Brain microvascular endothelial cell (primary cell): ENCODE results near the gene KRT7.

Experiments used
- DNase-seq: peaks from one replicate; pipeline ENCODE4 v3.0.0-alpha.2; 2020
- H3K27ac ChIP-seq: fragments of 250-450 bp; sonication (Bioruptor Pico); 2 replicates; pipeline ENCODE4 v1.5.1; 2020; ENCODE audit warnings: mild to moderate bottlenecking, moderate library complexity
- H3K27me3 ChIP-seq: fragments of 250-450 bp; sonication (Bioruptor Pico); replicated peaks from 2 replicates; pipeline ENCODE4 v1.5.1; 2020; ENCODE audit warnings: mild to moderate bottlenecking
- H3K36me3 ChIP-seq: fragments of 250-450 bp; sonication (Bioruptor Pico); replicated peaks from 2 replicates; pipeline ENCODE4 v1.5.1; 2020; ENCODE audit warnings: mild to moderate bottlenecking
- H3K4me3 ChIP-seq: 2 replicates; pipeline ENCODE4 v1.5.1; 2011; ENCODE audit warnings: low read depth, mild to moderate bottlenecking, control low read depth, low read length, moderate library complexity
- in situ Hi-C: cut with HindIII; loops from 2 replicates; pipeline ENCODE4 v1.10.0; 2017; ENCODE audit warnings: low sequenced_read_pairs, low pct_ligation_motif_present
- TF ChIP-seq, protein P1 (sequence below): IDR thresholded peaks from 2 replicates; pipeline ENCODE4 v1.5.1; 2011; ENCODE audit warnings: low read depth, mild to moderate bottlenecking, moderate library complexity, low read length, control low read depth, inconsistent platforms; ENCODE audit errors: missing control alignments

The KRT7 gene

DNA sequence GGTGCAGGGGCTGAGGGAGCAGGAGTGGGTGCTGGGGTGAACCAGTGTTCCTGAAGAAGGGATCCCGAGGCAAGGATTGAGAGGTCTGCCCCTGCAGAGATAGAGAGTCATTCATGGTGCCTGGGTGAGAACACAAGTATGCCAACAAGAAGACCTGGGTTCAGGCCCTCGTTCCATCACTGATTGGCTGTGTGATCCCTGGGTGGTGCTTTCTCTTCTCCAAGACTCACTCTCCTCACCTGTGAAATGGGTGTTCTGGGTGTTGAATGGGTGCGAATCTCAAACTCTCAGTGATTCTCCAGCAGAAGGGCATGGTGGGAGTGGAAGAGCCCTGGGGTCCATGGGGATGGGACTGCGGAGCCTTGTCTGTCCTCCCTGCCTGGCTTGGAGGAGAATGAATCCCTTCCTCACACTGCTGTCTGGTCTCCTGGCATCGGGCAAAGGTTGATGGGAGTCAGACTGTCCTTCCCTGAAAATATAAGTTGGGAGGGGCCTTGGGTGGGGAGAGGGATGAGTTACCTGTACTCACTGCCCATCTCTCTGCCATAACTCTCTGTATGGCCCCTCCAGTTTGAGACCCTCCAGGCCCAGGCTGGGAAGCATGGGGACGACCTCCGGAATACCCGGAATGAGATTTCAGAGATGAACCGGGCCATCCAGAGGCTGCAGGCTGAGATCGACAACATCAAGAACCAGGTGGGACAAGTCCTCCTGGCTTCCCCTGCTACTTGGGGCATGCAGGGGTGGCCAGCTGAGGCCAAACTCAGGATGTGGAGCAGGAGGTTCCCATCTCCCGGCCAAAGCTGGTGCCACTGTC lies 9.6 kb downstream of the KRT7 start:
- no peak overlapping the region for H3K27ac ChIP-seq
- H3K4me3 ChIP-seq = no peak overlapping the region
- TF ChIP-seq, protein P1, sequence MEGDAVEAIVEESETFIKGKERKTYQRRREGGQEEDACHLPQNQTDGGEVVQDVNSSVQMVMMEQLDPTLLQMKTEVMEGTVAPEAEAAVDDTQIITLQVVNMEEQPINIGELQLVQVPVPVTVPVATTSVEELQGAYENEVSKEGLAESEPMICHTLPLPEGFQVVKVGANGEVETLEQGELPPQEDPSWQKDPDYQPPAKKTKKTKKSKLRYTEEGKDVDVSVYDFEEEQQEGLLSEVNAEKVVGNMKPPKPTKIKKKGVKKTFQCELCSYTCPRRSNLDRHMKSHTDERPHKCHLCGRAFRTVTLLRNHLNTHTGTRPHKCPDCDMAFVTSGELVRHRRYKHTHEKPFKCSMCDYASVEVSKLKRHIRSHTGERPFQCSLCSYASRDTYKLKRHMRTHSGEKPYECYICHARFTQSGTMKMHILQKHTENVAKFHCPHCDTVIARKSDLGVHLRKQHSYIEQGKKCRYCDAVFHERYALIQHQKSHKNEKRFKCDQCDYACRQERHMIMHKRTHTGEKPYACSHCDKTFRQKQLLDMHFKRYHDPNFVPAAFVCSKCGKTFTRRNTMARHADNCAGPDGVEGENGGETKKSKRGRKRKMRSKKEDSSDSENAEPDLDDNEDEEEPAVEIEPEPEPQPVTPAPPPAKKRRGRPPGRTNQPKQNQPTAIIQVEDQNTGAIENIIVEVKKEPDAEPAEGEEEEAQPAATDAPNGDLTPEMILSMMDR = no peak
- H3K27me3 ChIP-seq = no peaks in the 10 kb centered on the region
- H3K36me3 ChIP-seq = no peaks in the 10 kb centered on the region
- in situ Hi-C loops = no loop called here
- DNase-seq = no peak

DNA sequence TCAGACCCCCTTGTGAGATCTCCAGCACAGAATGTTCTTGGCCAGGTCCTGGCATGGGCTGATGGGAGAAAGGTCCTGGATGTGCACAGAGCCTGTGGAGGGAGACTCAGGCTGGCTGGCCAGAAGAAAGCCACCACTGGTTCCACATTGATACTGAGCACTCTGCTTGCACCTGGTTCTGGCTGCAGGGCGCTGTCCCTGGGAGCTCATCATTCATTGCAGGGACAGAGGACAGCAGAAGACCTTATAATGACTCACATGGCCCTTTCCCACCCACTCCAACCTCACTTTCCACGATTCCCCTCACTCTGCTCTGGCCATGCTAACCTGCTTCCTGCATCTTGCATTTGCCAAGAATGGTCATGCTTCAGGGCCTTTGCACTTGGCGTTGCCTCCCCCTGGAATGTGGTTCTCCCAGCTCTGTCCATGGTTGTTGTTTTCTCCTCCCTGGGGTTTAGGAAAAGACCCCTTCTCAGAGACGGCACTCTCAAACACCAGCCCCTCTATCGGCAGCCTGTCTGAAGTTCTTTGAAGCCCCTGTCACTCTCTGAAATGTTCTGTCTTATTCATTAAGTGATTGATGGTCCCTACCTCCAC lies 10.3 kb downstream of the KRT7 start:
- Histone ChIP-seq H3K4me3 (no peak overlapping the region), H3K27me3 (no peaks in the 10 kb centered on the region), H3K36me3 (no peaks in the 10 kb centered on the region), H3K27ac (no peak overlapping the region)
- in situ Hi-C loops = no loop called here
- DNase-seq = no peak
- TF ChIP-seq, protein P1 = no peak

DNA sequence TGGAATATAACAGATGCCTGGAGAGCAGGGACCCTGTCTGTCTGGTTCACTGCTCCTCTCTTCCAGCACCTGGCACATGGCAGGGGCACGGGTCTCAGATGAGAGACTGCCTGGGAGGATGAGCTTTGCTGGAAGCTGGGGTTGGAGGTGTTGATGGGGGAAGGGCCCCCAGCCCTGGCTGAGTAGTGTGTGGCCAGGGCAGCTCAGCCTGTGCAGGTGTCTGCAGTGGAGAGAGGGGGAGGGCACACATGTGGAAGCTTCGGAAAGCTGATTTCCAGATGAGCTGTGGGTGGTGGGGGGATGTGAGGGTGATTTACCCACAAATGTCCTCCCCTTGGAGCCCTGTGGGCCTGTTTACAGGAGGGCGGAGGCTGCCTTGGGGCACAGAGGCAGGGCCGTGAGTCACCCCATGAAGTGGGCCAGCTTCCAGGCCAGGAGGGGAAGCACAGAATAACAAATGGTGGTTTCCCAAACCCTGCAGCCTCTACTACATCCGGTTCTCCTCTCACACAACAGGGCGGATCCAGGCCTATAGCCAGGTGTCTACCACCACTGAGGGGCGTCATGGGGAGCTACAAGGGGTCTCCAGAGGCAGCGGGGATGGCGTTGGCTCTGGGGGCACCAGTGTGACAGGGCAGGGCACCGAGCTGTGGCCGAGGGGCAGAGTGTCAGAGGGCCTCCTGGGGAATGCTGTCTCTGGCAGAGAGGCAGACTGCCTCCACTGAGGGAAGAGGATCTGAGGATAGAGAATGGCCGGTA lies 11.0 kb downstream of the KRT7 start:
- H3K27ac ChIP-seq = peak overlapping the region; percentile 55
- no peaks in the 10 kb centered on the region for H3K36me3 ChIP-seq
- TF ChIP-seq, protein P1 = no peak
- H3K4me3 ChIP-seq = no peak overlapping the region
- no peaks in the 10 kb centered on the region for H3K27me3 ChIP-seq
- in situ Hi-C loops = no loop called here
- DNase-seq = peak; percentile 81

DNA sequence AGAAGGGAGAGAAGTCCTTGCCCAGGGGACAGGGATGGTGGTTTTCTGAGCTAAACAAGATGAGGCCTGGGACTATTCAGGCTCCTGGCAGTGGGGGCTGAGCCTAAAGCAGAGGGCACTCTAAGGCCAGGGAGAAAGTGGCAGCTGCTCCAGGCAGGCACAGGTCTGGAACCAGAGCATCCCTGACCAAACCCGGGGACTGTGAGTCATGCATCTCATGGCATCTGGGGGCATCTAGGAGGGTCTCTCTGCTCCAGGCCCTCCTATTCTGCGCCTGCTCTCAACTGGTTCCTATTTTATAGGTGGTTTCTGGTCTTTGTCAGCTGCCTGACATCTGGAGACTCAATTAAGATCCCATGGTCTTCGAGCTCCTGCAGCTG lies 11.6 kb downstream of the KRT7 start:
- H3K27ac ChIP-seq = peak overlapping the region; percentile 55
- TF ChIP-seq, protein P1 = no peak
- no peaks in the 10 kb centered on the region for H3K36me3 ChIP-seq
- no peaks in the 10 kb centered on the region for H3K27me3 ChIP-seq
- no peak overlapping the region for H3K4me3 ChIP-seq
- in situ Hi-C loops = no loop called here
- no peak for DNase-seq

DNA sequence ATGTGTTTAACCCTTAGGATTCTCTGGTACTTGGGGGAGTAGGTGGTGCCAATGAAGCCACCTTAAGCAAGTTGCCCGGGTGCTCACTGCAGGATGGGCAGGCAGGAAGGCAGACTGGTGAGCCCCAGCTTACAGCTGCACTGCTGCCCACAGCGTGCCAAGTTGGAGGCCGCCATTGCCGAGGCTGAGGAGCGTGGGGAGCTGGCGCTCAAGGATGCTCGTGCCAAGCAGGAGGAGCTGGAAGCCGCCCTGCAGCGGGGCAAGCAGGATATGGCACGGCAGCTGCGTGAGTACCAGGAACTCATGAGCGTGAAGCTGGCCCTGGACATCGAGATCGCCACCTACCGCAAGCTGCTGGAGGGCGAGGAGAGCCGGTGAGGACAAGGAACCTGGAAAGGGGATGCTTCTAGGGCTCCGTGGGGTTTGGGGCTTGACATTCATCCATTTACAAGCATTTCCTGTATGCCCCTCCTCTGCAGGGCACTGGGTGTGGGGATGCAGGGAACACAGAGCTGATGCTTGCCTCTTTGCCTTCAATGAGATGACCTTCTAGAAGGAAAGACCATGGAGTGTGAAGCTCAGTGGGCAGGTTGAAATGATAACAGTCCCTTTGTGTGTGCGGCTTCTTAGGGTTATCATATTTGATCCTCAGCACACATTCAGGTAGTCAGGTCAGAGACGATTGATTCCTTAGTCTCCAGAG lies 12.4 kb downstream of the KRT7 start:
- H3K36me3 ChIP-seq = no peaks in the 10 kb centered on the region
- no peak overlapping the region for H3K4me3 ChIP-seq
- no peaks in the 10 kb centered on the region for H3K27me3 ChIP-seq
- H3K27ac ChIP-seq = no peak overlapping the region
- no peak for DNase-seq
- TF ChIP-seq, protein P1 = no peak
- in situ Hi-C loops = no loop called here
